Type B pancreatic cell (in vitro differentiated cells): ENCODE data around the gene AK8. TPM values are rescaled to one million over a fixed set of nuclear protein-coding genes. Genes with fewer than 3 reads are reported as not detected.
A peak's percentile ranks its signal among the peaks of the same experiment; 100 is the strongest.

Experiments used
- DNase-seq: peaks from one replicate; pipeline ENCODE4 v3.0.0; 2021; ENCODE audit warnings: mixed read lengths; ENCODE audit not compliant: unreplicated experiment; ENCODE audit errors: extremely low spot score
- H3K27ac Mint-ChIP-seq: 2 replicates; pipeline ENCODE4 v1.8.0; 2021; ENCODE audit warnings: mild to moderate bottlenecking, mixed read lengths
- H3K27me3 Mint-ChIP-seq: 2 replicates; pipeline ENCODE4 v1.8.0; 2021; ENCODE audit warnings: mixed read lengths
- H3K36me3 Mint-ChIP-seq: 2 replicates; pipeline ENCODE4 v1.8.0; 2021; ENCODE audit warnings: mixed read lengths
- H3K4me1 Mint-ChIP-seq: one replicate; pipeline ENCODE4 v1.8.0; 2021; ENCODE audit warnings: mixed read lengths; ENCODE audit not compliant: unreplicated experiment
- H3K4me3 Mint-ChIP-seq: 2 replicates; pipeline ENCODE4 v1.8.0; 2021; ENCODE audit warnings: mild to moderate bottlenecking, mixed read lengths
- H3K9me3 Mint-ChIP-seq: 2 replicates; pipeline ENCODE4 v1.8.0; 2021; ENCODE audit warnings: mixed read lengths
- CTCF ChIP-seq: fragments of 200-600 bp; sonication (generic); conservative IDR thresholded peaks from 2 replicates; pipeline ENCODE4 v1.5.0; 2021; ENCODE audit warnings: antibody characterized with exemption, mild to moderate bottlenecking
- total RNA-seq: library from RNA; stranded (reverse); gene quantifications from 2 replicates; pipeline ENCODE4 v1.2.1, GENCODE V29; 2021; ENCODE audit warnings: low replicate concordance

The AK8 gene
- total RNA-seq, 1 donor from 2014 or later = 5.5 TPM

GRCh38 chr9:132787748-132788159, 90.3 kb downstream of the AK8 start:
- no peak overlapping the region for H3K4me3 Mint-ChIP-seq
- no peak for TF ChIP-seq CTCF
- peaks cover 7% of the 10 kb centered on the region for H3K9me3 Mint-ChIP-seq
- H3K27ac Mint-ChIP-seq = no peak overlapping the region
- no peaks in the 10 kb centered on the region for H3K4me1 Mint-ChIP-seq
- no peaks in the 10 kb centered on the region for H3K36me3 Mint-ChIP-seq
- no peak for DNase-seq
- peaks cover 3% of the 10 kb centered on the region for H3K27me3 Mint-ChIP-seq

GRCh38 chr9:132784286-132784830, 93.7 kb downstream of the AK8 start:
- H3K36me3 Mint-ChIP-seq = no peaks in the 10 kb centered on the region
- peaks cover 7% of the 10 kb centered on the region for H3K9me3 Mint-ChIP-seq
- DNase-seq = no peak
- H3K4me1 Mint-ChIP-seq = peaks cover 20% of the 10 kb centered on the region
- peaks cover 12% of the 10 kb centered on the region for H3K27me3 Mint-ChIP-seq
- H3K27ac Mint-ChIP-seq = no peak overlapping the region
- no peak for TF ChIP-seq CTCF
- no peak overlapping the region for H3K4me3 Mint-ChIP-seq

- TF ChIP-seq CTCF = no peak
- no peaks in the 10 kb centered on the region for H3K36me3 Mint-ChIP-seq
- peaks cover 20% of the 10 kb centered on the region for H3K4me1 Mint-ChIP-seq
These were observed 95.1 kb downstream of the AK8 start for GRCh38 chr9:132783006-132783405.

GRCh38 chr9:132782037-132782436, 96.0 kb downstream of the AK8 start:
- Mint-ChIP-seq H3K9me3 (peaks cover 5% of the 10 kb centered on the region), H3K4me1 (peaks cover 20% of the 10 kb centered on the region), H3K36me3 (peaks cover 4% of the 10 kb centered on the region), H3K27me3 (peaks cover 12% of the 10 kb centered on the region), H3K4me3 (peak overlapping the region; percentile 31), H3K27ac (peak overlapping the region; percentile 42)
- no peak for TF ChIP-seq CTCF
- DNase-seq = no peak

More at GRCh38 chr9:132783006-132783405, 95.1 kb downstream of the AK8 start:
- Mint-ChIP-seq H3K9me3 (no peaks in the 10 kb centered on the region), H3K27me3 (peaks cover 12% of the 10 kb centered on the region), H3K4me3 (no peak overlapping the region), H3K27ac (no peak overlapping the region)
- no peak for DNase-seq

- peaks cover 5% of the 10 kb centered on the region for H3K9me3 Mint-ChIP-seq
- DNase-seq = peak; percentile 42
- H3K27ac Mint-ChIP-seq = no peak overlapping the region
- no peak for TF ChIP-seq CTCF
- peaks cover 4% of the 10 kb centered on the region for H3K36me3 Mint-ChIP-seq
- H3K27me3 Mint-ChIP-seq = peaks cover 11% of the 10 kb centered on the region
- no peak overlapping the region for H3K4me3 Mint-ChIP-seq
- peaks cover 20% of the 10 kb centered on the region for H3K4me1 Mint-ChIP-seq
These were observed 97.7 kb downstream of the AK8 start for GRCh38 chr9:132780230-132781007.
